CD4-positive, alpha-beta T cell treated with Interleukin-10 for 1 hour (primary cell): ENCODE results near the gene ZNF415.
"Not testable (repeated sequence)": the region's sequence is repeated elsewhere in the genome, so short reads cannot be mapped to it uniquely, and the experiment has no call there.

Experiments used
- DNase-seq: peaks from one replicate; pipeline ENCODE4 v3.0.0-alpha.2; 2020

Gene ZNF415

GRCh38 chr19:53102206-53102755 lies 30.4 kb downstream of the ZNF415 start:
- DNase-seq: no peak

- DNase-seq: peak; percentile 10
These were observed 31.2 kb downstream of the ZNF415 start for GRCh38 chr19:53101518-53101917.

- DNase-seq: not testable (repeated sequence)
These were observed 34.1 kb downstream of the ZNF415 start for GRCh38 chr19:53098570-53098969.

- not testable (repeated sequence) for DNase-seq
These were observed 35.6 kb downstream of the ZNF415 start for GRCh38 chr19:53096982-53097690.

DNA sequence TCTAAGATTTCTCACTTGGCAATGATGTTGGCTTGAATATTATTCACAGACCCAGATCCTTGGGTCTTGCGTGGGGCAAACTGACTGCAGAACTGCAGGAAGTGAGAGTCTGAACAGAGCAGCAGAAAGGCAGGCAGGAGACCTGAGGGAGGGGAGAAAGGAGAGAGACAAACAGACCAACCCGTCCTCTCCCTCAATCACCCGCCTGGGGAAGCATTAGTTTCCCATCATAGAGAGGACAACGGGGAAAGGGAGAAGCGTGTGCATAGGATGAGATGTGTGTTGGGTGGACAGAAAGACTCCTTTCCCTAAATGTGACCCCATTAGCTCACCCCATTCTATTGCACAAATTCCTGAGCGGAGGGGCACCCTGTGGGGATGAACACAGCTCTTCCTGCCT lies 36.1 kb downstream of the ZNF415 start:
- DNase-seq: not testable (repeated sequence)

GRCh38 chr19:53094754-53095575 lies 37.7 kb downstream of the ZNF415 start:
- no peak for DNase-seq

DNA sequence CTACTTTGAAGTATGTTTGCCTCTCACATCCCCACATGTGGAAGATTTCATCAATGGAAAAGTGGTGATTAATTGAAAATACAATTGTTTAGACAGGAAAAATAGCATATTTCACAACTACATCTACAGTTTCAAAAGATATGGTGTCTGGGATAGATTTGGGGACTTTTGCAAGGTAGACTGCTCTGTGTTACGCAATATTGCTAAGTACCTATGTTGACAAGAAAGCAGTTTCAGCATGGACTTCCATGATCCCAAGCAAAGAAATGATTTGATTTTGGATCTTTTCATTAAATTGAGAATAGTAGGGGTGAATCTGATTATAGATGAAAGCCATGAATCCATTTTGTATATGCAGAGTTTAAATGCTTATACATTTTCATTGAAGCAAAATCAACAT lies 40.0 kb downstream of the ZNF415 start:
- DNase-seq: no peak

DNA sequence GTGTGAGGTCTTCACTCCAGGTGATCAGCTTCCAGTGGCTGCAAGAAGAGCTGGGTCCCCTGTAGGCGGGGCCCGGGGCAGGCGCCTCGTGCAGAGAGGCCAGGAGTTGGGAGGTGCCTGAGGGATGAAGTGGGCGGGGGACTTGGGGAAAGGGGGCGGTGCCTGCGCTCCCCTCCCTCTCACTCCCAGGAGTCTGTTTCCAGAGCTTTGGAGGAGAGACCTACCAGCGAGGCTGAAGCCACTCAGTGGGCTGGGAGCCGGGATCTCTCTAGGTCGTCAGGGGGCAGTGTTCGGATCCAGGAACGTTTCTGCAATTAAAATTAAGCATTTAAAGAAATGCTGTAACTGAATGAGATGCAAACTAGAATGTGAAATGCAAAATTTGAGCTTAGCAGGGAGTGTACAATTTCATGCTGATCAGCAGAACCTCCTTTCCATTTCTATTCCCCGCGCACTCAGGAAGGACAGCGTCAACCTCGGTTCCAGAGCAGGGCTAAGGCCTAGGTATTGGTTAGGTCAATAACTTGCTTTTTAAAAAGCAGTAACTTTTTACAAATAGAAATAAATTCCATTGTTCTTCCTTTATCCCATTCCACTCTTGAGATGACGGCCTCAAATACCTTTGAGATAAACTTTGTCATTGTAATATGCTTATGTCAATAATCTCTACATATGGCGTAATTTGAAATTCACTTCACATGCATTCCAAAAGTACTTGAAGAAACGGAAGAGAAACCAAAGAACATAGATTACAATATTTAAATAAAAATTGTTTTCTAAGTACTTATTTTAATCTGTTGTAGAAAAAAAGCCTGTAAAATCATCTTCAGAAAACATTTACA lies 41.1 kb downstream of the ZNF415 start:
- DNase-seq: no peak

DNA sequence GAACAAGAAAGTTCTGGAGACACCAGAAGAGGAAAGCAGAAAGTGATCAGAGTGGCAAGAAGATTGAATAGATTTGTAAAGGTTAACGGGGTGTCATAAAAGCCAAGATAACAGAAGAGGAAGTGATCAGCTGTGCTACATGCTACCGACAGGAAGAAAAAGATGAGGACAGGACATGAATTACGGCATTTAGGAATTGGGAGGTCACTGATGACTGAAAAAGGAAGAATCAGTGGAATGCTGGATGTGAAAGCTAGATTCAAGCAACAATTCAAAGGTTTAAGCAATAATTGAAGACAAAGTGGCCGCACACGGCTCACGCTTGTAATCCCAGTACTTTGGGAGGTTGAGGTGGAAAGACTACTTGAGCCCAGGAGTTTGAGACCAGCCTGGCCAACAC lies 44.6 kb downstream of the ZNF415 start:
- DNase-seq: no peak

- DNase-seq: no peak
These were observed 45.8 kb downstream of the ZNF415 start for GRCh38 chr19:53086949-53087348.

DNA sequence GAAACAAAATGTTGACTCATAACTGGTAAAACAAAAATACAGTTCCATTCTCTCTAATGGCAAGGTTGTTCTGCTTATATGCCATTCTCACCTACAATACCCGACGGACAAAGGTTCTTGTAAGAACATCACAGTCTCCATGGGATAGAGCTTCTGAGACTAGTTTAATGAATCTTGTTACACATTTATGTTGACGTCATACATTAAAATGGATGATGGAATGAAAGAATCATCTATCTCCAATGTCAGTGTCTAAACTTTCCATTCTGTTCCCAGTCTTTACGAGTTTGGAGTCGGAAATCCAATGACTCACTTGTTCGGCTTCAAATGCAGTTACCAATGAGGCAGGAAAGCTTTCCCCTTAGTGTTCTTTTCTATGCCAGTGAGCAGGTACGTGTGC lies 47.2 kb downstream of the ZNF415 start:
- no peak for DNase-seq

DNA sequence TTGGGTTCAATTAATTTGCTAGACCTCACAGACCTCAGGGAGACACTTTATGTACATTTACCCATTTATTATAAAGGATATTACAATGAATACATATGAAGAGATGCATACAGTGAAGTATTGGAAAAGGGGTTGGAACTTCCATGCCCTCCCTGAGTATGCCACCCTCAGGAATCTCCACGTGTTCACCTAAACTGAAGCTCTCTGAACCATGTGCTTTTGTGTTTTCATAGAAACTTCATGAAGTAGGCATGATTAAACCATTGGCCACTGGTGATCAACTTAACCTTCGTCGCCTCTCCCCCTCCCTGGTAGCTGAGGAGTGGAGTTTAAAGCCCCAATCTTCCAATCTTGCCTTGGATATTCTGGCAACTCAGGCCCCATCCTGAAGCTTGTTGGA lies 49.8 kb downstream of the ZNF415 start:
- DNase-seq: no peak

- DNase-seq: no peak
These were observed 53.3 kb downstream of the ZNF415 start for GRCh38 chr19:53079313-53079924.

GRCh38 chr19:53078668-53079067 lies 54.0 kb downstream of the ZNF415 start:
- no peak for DNase-seq

- DNase-seq: no peak
These were observed 55.7 kb downstream of the ZNF415 start for GRCh38 chr19:53076984-53077383.

DNA sequence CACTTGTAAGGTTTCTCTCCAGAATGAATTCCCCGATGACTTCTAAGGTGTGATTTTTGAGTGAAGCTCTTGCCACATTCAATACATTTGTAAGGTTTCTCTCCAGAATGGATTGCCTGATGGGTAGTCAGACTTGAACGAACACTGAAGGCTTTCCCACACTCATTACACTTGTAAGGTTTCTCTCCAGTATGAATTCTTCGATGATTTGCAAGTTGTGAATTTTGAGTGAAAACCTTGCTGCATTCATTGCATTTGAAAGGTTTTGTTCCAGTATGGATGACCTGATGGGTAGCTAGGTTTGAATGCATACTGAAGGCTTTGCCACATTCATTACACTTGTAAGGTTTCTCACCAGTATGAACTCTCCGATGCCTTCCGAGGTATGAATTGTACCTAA lies 63.9 kb downstream of the ZNF415 start:
- DNase-seq: no peak

DNA sequence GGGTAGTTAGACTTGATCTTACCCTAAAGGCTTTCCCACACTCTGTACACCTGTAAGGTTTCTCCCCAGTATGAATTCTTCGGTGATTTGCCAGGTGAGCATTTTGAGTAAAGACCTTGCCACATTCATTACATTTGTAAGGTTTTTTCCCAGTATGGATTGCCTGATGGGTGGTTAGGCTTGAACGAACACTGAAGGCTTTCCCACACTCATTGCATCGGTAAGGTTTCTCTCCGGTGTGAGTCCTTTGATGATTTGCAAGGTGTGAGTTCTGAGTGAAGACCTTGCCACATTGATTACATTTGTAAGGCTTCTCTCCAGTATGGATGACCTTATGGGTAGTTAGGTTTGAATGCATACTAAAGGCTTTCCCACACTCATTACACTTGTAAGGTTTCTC lies 64.5 kb downstream of the ZNF415 start:
- DNase-seq: no peak

GRCh38 chr19:53057904-53058580 lies 74.7 kb downstream of the ZNF415 start:
- DNase-seq: no peak
